Osteocyte (in vitro differentiated cells): ENCODE measurements around the gene GHRHR. TPM values are rescaled to one million over a fixed set of nuclear protein-coding genes. Genes with fewer than 3 reads are reported as not detected.
A peak's percentile ranks its signal among the peaks of the same experiment; 100 is the strongest.

ENCODE experiments used
- DNase-seq: peaks from one replicate; pipeline ENCODE4 v3.0.0; 2021; ENCODE audit warnings: mixed read lengths; ENCODE audit not compliant: unreplicated experiment; ENCODE audit errors: extremely low spot score
- H3K27ac Mint-ChIP-seq: one replicate; pipeline ENCODE4 v1.8.0; 2021; ENCODE audit warnings: mild to moderate bottlenecking, mixed read lengths; ENCODE audit not compliant: unreplicated experiment
- H3K27me3 Mint-ChIP-seq: one replicate; pipeline ENCODE4 v1.8.0; 2021; ENCODE audit warnings: mixed read lengths; ENCODE audit not compliant: unreplicated experiment
- H3K36me3 Mint-ChIP-seq: one replicate; pipeline ENCODE4 v1.8.0; 2021; ENCODE audit warnings: mixed read lengths; ENCODE audit not compliant: unreplicated experiment
- H3K4me1 Mint-ChIP-seq: one replicate; pipeline ENCODE4 v1.8.0; 2021; ENCODE audit warnings: mixed read lengths; ENCODE audit not compliant: unreplicated experiment
- H3K4me3 Mint-ChIP-seq: one replicate; pipeline ENCODE4 v1.8.0; 2021; ENCODE audit warnings: mild to moderate bottlenecking, moderate library complexity, mixed read lengths; ENCODE audit not compliant: unreplicated experiment
- H3K9me3 Mint-ChIP-seq: one replicate; pipeline ENCODE4 v1.8.0; 2021; ENCODE audit warnings: mixed read lengths; ENCODE audit not compliant: unreplicated experiment
- total RNA-seq: library from RNA; stranded (reverse); gene quantifications from 2 replicates; pipeline ENCODE4 v1.2.1, GENCODE V29; 2021
- TF ChIP-seq, protein P1 (sequence below): fragments of 200-600 bp; sonication (generic); IDR thresholded peaks from 2 replicates; pipeline ENCODE4 v1.5.0; 2021; ENCODE audit warnings: antibody characterized with exemption, mild to moderate bottlenecking, moderate library complexity

GHRHR gene
- total RNA-seq, 1 donor from 2014 or later: not detected

DNA sequence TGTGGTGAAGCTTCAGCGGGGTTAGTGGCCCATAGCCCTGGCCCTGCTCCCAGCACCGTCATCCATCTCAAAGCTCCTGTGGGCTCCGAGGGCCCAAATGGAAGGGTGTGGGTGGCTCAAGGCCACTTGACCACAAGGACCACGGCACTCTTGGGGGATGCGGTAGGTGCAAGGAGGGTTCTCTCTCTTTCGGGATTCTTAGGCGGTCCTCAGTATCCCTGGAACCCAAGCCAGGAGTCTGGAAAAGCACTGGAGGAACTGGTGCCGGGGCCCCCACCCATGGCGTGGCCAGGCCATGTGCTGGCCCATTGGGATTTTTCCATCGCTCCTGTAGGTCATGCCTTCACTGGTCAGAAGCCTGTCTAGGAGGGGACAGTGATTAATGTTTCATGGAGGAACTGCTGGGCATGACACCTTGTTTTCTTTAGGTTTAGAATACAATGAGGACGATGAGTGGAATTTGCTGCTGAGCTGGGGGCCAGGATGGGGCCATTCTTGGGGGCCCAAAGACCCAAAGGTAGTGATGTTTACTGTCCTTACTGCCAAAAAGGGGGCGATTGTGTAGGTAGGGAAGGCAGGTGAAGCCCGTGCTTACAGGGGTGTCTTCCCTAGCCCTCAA, 35.4 kb upstream of the GHRHR start:
- Mint-ChIP-seq H3K4me1 (no peaks in the 10 kb centered on the region), H3K4me3 (no peak overlapping the region), H3K36me3 (no peaks in the 10 kb centered on the region), H3K27me3 (peaks cover 16% of the 10 kb centered on the region), H3K27ac (no peak overlapping the region), H3K9me3 (peaks cover 8% of the 10 kb centered on the region)
- DNase-seq: peak; percentile 62
- TF ChIP-seq, protein P1, sequence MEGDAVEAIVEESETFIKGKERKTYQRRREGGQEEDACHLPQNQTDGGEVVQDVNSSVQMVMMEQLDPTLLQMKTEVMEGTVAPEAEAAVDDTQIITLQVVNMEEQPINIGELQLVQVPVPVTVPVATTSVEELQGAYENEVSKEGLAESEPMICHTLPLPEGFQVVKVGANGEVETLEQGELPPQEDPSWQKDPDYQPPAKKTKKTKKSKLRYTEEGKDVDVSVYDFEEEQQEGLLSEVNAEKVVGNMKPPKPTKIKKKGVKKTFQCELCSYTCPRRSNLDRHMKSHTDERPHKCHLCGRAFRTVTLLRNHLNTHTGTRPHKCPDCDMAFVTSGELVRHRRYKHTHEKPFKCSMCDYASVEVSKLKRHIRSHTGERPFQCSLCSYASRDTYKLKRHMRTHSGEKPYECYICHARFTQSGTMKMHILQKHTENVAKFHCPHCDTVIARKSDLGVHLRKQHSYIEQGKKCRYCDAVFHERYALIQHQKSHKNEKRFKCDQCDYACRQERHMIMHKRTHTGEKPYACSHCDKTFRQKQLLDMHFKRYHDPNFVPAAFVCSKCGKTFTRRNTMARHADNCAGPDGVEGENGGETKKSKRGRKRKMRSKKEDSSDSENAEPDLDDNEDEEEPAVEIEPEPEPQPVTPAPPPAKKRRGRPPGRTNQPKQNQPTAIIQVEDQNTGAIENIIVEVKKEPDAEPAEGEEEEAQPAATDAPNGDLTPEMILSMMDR: no peak

DNA sequence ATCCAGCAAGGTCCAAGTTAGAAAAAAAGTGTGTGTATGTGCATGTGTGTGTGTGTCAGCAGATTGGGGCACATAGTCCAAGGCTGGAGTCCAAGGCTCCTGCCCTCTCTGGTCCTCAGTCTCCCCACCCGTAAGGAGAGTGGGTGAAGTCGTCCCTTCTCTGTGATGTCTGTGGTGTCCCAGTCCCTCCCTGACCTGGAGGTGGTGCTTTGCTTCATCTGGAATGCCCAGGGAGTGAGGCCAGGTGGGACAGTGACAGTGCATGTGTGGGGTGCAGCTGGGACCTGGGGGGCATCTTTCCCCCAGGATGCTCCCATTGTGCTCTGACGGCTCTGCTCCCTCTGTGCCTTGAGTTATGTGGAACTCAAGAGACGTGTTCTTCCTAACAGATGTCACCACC, 34.1 kb upstream of the GHRHR start:
- no peak for DNase-seq
- Mint-ChIP-seq H3K9me3 (peaks cover 8% of the 10 kb centered on the region), H3K4me3 (no peak overlapping the region), H3K4me1 (no peaks in the 10 kb centered on the region), H3K27ac (no peak overlapping the region), H3K36me3 (no peaks in the 10 kb centered on the region), H3K27me3 (peaks cover 16% of the 10 kb centered on the region)
- TF ChIP-seq, protein P1: no peak

DNA sequence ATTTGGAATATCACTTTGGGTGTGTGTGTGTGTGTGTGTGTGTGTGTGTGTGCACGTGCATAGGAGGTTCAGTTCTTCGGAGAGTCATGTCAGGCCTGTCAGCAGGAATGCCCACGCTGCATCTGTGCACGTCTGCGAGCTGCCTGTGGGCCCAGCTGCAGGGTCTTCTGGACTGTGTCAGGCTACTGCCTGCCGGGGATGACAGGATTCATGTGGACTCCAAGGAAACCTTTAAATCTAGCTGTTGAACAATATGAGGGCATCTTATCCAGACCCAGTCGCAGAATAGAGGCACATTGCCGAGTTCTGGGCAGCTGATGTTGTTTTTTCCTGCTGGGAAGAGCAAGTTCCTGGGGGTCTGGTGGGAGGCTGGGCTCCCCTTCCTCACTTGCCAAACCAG, 33.1 kb upstream of the GHRHR start:
- Mint-ChIP-seq H3K9me3 (peaks cover 8% of the 10 kb centered on the region), H3K4me3 (no peak overlapping the region), H3K27me3 (peaks cover 19% of the 10 kb centered on the region), H3K27ac (no peak overlapping the region), H3K36me3 (no peaks in the 10 kb centered on the region), H3K4me1 (no peaks in the 10 kb centered on the region)
- TF ChIP-seq, protein P1: no peak
- DNase-seq: peak; percentile 67

DNA sequence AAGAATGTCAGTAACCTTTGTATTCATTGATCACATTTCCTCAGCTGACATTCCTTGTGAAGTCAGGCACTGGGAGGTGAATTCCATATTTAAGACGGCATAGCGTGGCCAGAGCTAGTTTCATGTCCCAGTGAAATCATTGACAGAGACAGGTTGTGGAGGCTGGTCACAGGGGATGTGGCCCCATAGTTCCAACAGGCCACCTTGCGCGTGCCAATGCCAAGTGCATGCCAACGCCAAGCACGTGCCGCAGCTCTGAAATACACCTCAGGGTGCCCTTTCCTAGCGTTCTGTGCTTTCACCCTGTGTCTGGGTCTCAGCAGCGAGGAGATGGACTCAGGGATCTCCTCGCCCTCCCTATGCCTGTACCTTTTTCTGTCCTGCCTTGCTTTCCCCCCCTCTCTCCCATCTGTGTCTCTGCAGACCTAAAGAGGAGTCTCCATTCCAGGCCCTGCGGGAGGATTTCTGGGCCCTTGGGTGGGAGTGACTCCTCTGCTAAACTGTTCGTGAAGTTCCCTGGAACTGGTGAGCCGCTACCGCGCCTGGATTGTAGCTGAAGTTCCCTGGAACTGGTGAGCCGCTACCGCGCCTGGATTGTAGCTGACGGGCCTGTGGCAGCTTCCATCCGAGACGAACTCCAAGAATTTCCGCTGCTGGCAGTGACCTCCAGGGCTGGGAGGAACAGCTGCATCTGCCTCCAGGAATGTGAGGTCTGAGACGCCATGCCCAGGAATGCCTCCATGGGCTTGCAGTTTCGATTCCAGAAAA, 32.4 kb upstream of the GHRHR start:
- no peaks in the 10 kb centered on the region for H3K4me1 Mint-ChIP-seq
- TF ChIP-seq, protein P1: no peak
- peaks cover 21% of the 10 kb centered on the region for H3K27me3 Mint-ChIP-seq
- H3K36me3 Mint-ChIP-seq: no peaks in the 10 kb centered on the region
- DNase-seq: peak; percentile 76
- H3K4me3 Mint-ChIP-seq: no peak overlapping the region
- H3K27ac Mint-ChIP-seq: no peak overlapping the region
- peaks cover 8% of the 10 kb centered on the region for H3K9me3 Mint-ChIP-seq

DNA sequence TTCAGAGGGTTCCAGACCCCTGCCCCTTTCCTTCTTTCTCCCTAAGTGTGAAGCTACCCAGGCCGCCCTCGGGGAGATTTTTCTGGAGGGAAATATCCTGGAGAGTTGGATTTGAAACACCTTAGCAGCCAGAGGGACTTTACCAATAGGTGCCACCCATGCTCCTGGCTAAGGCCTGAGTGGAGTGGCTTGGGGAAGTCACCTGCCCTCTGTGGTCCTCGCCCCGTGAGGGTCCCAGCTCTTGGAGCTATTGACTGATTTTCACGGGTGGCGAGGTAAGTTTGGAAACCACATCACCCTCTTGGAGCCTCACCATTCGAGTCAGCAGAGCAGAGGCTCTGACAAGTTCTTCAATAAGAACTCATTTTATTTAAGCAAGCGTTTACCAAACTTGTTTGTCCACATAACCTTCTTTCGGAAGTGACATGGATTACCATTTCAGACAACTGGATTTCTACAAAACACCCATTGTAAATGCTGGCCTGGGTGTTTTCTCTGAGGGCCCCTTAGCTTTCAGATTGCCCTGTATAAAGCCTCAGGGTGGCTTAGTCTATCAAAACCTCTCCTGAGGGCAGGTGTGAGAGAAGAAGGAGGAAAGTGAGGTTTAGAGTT, 31.7 kb upstream of the GHRHR start:
- peaks cover 8% of the 10 kb centered on the region for H3K9me3 Mint-ChIP-seq
- TF ChIP-seq, protein P1: no peak
- peaks cover 28% of the 10 kb centered on the region for H3K27me3 Mint-ChIP-seq
- no peaks in the 10 kb centered on the region for H3K4me1 Mint-ChIP-seq
- DNase-seq: peak; percentile 66
- H3K27ac Mint-ChIP-seq: no peak overlapping the region
- no peak overlapping the region for H3K4me3 Mint-ChIP-seq
- H3K36me3 Mint-ChIP-seq: no peaks in the 10 kb centered on the region
